ENCODE measurements around the gene FAM120B.

GRCh38 chr6:170374571-170375444 lies 68.2 kb downstream of the FAM120B start:
- no peak for TF ChIP-seq POLR2AphosphoS5 (IDR thresholded peaks at IDR 0.05; ENCODE audit: borderline replicate concordance, low read depth, low read length)
- TF ChIP-seq EZH2 (IDR thresholded peaks at IDR 0.05): no peak

All from SK-N-MC (cell line).